ENCODE data around the gene PACRG. TPM values are rescaled to one million over a fixed set of nuclear protein-coding genes. Genes with fewer than 3 reads are reported as not detected.

PACRG gene
- total RNA-seq, 1 experiment from 2014 or later, result 0.44 TPM

DNA sequence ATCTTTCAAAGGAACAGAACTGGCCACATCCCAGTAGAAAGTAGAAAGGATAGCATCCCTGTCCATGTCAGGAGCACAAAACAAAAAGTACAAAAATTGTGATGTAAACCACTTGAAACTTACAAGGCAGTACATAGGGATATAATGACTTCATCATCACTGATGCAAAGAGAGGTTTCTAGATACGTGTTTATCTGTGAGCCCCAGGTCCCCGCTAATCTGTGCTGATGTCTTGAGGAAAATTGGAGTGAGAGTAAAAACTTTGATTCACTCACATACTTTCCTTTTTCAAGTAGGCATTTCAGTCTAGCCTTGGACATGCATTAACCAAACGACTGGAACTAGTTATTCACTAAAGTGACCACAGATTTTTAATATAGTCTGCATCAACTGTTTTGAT, 470.1 kb downstream of the PACRG start:
- H3K9me3 Mint-ChIP-seq, result no peaks in the 10 kb centered on the region
- DNase-seq (ENCODE audit: low spot score) (no peak), ATAC-seq (no peak)
- POLR2A ChIA-PET, result no interaction called here
- TF ChIP-seq, protein P1, sequence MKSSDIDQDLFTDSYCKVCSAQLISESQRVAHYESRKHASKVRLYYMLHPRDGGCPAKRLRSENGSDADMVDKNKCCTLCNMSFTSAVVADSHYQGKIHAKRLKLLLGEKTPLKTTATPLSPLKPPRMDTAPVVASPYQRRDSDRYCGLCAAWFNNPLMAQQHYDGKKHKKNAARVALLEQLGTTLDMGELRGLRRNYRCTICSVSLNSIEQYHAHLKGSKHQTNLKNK (CRISPR knock-in tag; IDR thresholded peaks at IDR 0.05), result no peak
- no peak for TF ChIP-seq NR2C2 (CRISPR knock-in tag; IDR thresholded peaks at IDR 0.05)
- TF ChIP-seq TEAD1 (CRISPR knock-in tag; IDR thresholded peaks at IDR 0.05), result no peak
- TF ChIP-seq RELA (CRISPR knock-in tag; IDR thresholded peaks at IDR 0.05; ENCODE audit: borderline replicate concordance), result no peak
- no peak for TF ChIP-seq FOXK1 (CRISPR knock-in tag; IDR thresholded peaks at IDR 0.05)
- TF ChIP-seq ZNF396 (CRISPR knock-in tag; IDR thresholded peaks at IDR 0.05; ENCODE audit: borderline replicate concordance), result no peak
- no peak for TF ChIP-seq GABPB1 (CRISPR knock-in tag; IDR thresholded peaks at IDR 0.05)
- TF ChIP-seq, protein P2, sequence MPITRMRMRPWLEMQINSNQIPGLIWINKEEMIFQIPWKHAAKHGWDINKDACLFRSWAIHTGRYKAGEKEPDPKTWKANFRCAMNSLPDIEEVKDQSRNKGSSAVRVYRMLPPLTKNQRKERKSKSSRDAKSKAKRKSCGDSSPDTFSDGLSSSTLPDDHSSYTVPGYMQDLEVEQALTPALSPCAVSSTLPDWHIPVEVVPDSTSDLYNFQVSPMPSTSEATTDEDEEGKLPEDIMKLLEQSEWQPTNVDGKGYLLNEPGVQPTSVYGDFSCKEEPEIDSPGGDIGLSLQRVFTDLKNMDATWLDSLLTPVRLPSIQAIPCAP (CRISPR knock-in tag; IDR thresholded peaks at IDR 0.05), result no peak
- no peak for TF ChIP-seq PRRX2 (CRISPR knock-in tag; IDR thresholded peaks at IDR 0.05)
- H3K4me1 Mint-ChIP-seq, result peaks cover 16% of the 10 kb centered on the region
- H3K4me3 Mint-ChIP-seq, result no peak overlapping the region
- no peak overlapping the region for H3K27ac Mint-ChIP-seq
- no peaks in the 10 kb centered on the region for H3K36me3 Mint-ChIP-seq
- H3K27me3 Mint-ChIP-seq (ENCODE audit: low read depth), result no peaks in the 10 kb centered on the region
- CTCF ChIA-PET, result no interaction called here

DNA sequence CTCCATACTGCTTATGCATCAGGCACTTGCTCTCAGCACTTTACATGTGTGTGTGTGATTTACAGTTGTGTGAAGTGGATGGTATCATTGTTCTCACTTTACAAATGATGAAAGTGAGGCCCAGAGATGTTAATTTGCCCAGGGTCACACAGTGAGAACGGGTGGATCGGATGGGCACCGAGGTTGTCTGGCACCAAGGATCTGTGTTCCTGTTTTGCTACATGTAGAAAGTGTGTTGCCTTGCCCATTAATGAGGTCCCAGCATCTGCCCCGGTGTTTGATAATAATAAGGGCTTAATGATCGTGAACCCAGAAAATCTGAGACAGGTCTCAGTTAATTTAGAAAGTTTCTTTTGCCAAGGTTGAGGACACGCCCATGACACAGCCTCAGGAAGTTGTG, 470.6 kb downstream of the PACRG start:
- TF ChIP-seq, protein P3, sequence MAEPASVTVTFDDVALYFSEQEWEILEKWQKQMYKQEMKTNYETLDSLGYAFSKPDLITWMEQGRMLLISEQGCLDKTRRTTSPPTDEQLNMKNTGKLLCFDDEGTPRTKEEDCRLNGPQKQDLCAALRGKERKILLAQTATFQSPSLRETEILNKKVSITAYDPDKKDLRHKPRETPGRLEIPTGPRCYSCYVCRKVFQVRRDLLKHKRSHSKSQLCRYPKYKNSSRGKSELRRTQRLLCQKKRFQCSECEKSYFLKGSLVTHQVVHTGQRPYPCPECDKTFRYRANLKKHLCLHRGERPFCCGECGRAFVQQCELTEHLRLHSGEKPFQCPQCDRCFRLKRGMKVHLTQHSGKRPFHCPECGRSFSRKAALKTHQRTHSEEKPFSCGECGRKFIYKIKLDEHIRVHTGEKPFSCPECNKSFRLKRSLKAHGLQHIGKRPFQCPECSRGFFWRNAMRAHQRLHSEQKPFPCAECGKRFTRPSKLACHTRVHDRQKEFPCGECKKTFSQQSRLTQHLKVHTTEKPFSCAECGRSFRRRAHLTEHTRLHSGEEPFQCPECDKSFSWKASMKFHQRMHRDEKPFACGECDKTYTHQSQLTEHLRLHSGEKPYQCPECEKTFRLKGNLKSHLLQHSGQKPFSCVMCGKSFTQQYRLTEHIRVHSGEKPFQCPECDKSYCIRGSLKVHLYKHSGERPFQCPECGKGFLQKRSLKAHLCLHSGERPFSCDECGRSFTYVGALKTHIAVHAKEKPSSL (CRISPR knock-in tag; conservative IDR thresholded peaks at IDR 0.05), result no peak
- TF ChIP-seq TEAD4 (CRISPR knock-in tag; IDR thresholded peaks at IDR 0.05) (no peak), ETV6 (CRISPR knock-in tag; IDR thresholded peaks at IDR 0.05) (no peak), FOXK1 (CRISPR knock-in tag; IDR thresholded peaks at IDR 0.05) (no peak), ATF1 (CRISPR knock-in tag; IDR thresholded peaks at IDR 0.05) (no peak), ZNF317 (CRISPR knock-in tag; IDR thresholded peaks at IDR 0.05; ENCODE audit: borderline replicate concordance, low read depth) (no peak), HMGA2 (CRISPR knock-in tag; IDR thresholded peaks at IDR 0.05) (no peak)
- TF ChIP-seq, protein P4, sequence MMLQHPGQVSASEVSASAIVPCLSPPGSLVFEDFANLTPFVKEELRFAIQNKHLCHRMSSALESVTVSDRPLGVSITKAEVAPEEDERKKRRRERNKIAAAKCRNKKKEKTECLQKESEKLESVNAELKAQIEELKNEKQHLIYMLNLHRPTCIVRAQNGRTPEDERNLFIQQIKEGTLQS (CRISPR knock-in tag; conservative IDR thresholded peaks at IDR 0.05), result no peak
- TF ChIP-seq, protein P5, sequence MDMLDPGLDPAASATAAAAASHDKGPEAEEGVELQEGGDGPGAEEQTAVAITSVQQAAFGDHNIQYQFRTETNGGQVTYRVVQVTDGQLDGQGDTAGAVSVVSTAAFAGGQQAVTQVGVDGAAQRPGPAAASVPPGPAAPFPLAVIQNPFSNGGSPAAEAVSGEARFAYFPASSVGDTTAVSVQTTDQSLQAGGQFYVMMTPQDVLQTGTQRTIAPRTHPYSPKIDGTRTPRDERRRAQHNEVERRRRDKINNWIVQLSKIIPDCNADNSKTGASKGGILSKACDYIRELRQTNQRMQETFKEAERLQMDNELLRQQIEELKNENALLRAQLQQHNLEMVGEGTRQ (CRISPR knock-in tag; IDR thresholded peaks at IDR 0.05), result no peak
- TF ChIP-seq, protein P6, sequence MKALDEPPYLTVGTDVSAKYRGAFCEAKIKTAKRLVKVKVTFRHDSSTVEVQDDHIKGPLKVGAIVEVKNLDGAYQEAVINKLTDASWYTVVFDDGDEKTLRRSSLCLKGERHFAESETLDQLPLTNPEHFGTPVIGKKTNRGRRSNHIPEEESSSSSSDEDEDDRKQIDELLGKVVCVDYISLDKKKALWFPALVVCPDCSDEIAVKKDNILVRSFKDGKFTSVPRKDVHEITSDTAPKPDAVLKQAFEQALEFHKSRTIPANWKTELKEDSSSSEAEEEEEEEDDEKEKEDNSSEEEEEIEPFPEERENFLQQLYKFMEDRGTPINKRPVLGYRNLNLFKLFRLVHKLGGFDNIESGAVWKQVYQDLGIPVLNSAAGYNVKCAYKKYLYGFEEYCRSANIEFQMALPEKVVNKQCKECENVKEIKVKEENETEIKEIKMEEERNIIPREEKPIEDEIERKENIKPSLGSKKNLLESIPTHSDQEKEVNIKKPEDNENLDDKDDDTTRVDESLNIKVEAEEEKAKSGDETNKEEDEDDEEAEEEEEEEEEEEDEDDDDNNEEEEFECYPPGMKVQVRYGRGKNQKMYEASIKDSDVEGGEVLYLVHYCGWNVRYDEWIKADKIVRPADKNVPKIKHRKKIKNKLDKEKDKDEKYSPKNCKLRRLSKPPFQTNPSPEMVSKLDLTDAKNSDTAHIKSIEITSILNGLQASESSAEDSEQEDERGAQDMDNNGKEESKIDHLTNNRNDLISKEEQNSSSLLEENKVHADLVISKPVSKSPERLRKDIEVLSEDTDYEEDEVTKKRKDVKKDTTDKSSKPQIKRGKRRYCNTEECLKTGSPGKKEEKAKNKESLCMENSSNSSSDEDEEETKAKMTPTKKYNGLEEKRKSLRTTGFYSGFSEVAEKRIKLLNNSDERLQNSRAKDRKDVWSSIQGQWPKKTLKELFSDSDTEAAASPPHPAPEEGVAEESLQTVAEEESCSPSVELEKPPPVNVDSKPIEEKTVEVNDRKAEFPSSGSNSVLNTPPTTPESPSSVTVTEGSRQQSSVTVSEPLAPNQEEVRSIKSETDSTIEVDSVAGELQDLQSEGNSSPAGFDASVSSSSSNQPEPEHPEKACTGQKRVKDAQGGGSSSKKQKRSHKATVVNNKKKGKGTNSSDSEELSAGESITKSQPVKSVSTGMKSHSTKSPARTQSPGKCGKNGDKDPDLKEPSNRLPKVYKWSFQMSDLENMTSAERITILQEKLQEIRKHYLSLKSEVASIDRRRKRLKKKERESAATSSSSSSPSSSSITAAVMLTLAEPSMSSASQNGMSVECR (CRISPR knock-in tag; IDR thresholded peaks at IDR 0.05; ENCODE audit: borderline replicate concordance), result no peak
- no peaks in the 10 kb centered on the region for H3K27me3 Mint-ChIP-seq (ENCODE audit: low read depth)
- H3K4me1 Mint-ChIP-seq, result peaks cover 16% of the 10 kb centered on the region
- ChIA-PET POLR2A (no interaction called here), CTCF (no interaction called here)
- H3K27ac Mint-ChIP-seq, result no peak overlapping the region
- no peak for ATAC-seq
- DNase-seq (ENCODE audit: low spot score), result no peak
- no peaks in the 10 kb centered on the region for H3K9me3 Mint-ChIP-seq
- no peak overlapping the region for H3K4me3 Mint-ChIP-seq
- no peaks in the 10 kb centered on the region for H3K36me3 Mint-ChIP-seq
